Measurements from ENCODE around the gene KCNE2.

GRCh38 chr21:34338226-34338625 lies 25.6 kb upstream of the KCNE2 start:
- no peak for TF ChIP-seq CTCF (IDR thresholded peaks at IDR 0.05)
- TF ChIP-seq POLR2A (IDR thresholded peaks at IDR 0.05): no peak
- TF ChIP-seq POLR2AphosphoS5 (IDR thresholded peaks at IDR 0.05): no peak
